GM15510 (cell line): ENCODE measurements around the gene SUCLG2.

Source experiments
- POLR2A ChIP-seq: IDR thresholded peaks from 3 replicates; pipeline ENCODE4 v1.6.1; 2011; ENCODE audit warnings: borderline replicate concordance; ENCODE audit not compliant: insufficient read length; ENCODE audit errors: extremely low read depth

SUCLG2 gene

DNA sequence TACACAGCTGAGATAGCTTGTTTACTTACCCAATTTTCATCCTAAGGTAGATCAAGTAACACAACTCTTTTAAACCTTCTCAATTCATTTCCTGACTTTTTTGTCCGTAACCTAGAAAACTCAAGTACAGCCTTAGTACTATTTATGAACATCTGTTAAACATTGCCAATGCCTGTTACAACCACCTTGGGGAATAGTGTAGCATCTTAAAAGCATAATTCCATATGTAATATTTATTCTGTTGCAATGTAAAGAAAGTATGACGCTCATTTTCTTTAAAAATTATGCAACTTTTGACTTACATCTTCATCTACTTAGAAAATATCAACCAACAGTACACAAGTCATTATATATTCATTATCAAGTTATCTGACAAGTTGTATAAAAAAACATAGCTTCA, 54.6 kb downstream of the SUCLG2 start:
- TF ChIP-seq POLR2A: no peak

DNA sequence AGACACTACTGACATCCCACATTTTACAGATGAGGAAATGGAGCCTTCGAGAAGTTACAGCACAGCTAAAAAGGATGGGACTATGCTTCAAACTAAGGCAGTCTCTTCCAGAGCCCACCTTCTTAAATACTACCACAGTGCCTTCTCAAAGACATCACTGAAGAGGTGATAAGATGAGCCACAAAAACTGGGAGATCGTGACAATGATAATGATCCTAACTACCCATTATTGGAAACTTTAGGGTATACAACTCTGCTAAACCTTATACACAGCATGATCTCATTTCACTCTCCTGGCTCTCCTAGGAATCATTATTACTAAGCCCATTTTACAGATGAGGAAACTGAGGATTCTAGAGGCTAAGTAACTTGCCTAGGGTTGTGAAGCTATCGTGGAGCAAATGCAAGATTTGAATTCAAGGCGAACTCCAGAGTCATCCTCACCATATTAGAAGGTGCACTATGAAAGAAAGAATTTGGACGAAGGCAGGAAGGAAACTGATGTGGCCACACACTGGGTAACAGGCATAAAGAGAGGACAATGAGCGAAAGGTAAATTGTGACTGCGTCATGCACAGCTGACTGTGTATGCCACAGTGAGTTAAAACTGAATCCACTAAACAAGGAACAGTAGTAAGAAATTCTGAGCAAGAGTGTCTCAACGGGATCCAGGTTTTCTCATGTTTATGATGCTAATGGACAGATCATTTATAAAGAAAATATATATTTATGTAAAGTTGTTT, 55.4 kb downstream of the SUCLG2 start:
- no peak for TF ChIP-seq POLR2A

DNA sequence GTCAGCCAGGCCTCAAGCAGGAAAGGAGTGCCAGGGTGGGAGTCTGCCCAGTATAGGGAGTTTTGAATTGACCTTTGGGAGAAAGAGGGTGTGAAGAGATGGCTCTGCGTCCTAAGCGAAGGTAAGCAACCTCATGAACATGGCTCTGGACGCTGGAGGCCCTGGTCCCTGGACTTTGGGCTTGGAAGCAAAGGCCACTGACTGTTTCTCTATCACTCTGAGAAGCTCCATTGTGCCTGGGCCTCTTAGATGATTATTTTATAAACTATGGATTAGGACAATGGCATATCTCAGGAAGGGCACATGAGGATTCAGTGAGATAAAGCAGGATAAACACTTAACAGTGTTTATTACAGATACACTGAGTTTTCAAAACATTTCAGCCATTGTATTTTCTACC, 59.0 kb downstream of the SUCLG2 start:
- no peak for TF ChIP-seq POLR2A

DNA sequence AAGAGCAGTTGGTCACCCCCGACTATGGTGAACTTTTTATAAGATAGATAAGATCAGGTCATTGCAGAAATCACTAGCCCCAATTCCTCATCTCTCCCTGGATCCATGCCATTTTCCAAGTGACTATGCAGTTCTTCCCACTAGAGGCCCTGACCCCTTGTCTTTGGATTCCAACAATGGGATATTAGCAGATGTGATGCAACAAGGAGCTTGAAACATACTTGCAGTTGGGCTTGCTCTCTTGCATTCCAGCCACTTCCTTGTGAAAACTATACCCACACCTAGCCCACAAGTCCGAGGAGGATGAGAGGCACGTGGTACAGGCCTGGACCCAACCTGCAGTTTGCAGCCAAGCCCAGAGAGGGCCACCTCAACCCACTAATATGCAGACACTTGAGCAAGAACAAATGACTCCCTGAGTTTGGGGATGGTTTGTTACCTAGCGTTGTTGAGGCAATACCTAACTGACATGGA, 60.6 kb downstream of the SUCLG2 start:
- no peak for TF ChIP-seq POLR2A

DNA sequence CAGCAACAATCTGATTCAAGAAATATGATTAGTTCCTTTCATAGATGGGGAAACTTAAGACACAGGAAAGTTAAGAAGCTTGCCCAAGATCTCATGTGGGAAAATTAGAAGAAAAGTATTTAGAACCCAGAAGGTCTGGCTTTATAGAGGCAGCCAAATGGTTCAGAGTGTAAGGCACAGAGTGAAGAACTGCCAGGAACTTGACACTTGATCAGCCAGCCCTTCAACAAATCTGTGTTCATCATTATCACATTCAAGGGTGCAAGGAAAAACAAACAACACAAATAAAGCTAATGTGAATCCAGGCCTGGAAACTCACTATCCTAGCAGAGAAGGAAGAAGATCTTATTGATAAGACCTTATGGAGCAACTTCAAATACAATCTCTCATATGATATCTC, 62.4 kb downstream of the SUCLG2 start:
- TF ChIP-seq POLR2A: no peak

DNA sequence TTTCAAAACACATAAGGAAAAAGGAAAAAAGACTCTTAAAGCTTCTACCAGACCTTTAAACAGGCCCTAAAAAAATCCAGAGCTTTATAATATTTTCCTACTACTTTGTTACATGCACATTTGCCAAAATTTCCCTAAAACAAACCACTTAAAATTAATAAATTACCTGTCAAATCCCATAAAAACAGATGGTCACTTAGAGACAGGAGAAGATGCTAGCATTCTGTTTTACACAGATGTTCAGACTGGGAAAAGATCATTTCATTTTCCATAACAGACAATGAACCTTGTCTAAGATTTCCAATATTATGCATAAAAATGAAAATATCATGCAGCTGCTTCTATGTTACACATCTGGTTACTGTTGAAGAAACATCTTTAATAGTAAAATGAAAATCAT, 66.6 kb downstream of the SUCLG2 start:
- TF ChIP-seq POLR2A: no peak

DNA sequence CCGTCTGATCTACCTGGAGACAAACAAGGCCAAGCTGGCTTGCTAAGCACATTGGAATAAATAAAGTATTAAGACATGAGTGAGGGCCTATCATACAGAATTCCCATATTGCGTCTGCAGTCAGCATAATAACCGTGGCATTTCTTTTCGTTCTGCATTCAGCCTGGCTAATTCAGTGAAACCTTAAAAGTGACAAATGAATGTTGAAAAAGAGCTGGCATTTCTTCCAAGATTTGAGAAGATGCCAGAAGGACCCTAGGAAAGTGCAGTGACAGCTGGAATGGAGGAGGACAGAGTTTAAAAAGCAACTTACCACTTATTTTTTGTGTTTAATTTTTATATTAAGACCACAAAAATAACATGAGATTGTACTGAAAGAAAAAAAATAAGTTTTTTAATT, 67.1 kb downstream of the SUCLG2 start:
- TF ChIP-seq POLR2A: no peak

DNA sequence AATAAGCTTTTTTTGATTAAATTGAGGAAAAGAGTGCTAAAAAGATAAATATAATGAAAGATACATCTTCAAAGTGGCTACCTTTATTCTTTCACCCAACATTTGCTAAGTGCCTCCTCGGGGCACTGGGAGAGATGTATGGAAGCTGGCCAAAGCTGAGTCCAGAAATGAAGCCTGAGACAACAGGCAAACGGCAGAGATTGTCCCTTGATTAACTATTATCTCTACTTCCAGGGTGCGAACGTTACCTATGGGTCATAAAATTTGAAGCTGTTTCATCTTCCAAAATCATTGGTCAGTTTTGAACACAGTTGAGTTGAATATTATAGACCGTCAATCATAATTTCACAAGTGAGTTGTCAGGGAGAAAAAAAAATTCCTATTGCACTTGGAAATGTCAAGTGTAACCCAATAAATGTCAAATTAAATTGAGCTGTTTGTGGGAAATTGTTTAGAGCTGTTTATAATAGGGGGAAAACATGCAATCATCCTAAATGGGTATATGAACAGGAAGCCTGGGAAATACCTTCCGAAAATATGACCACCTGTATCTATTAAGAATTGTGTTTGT, 73.9 kb downstream of the SUCLG2 start:
- no peak for TF ChIP-seq POLR2A

DNA sequence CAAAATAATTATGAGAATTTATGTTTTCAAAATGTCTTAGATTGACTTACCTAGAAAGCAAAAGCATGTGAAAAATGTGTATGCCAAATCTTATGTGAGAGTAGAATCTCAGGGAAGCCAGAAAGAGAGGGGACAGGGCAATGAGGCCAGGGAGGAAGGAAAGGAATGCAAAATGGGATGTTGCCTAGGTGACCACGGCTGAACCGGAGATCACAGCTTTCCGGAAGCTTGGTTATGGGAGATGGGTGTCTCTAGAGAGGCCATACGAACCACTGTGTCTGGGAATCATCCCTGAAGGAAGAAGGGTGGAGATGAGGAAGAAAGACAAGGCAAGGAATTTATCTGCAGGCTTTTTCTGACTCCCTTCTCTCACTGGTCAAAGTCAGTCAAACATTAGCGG, 76.0 kb downstream of the SUCLG2 start:
- TF ChIP-seq POLR2A: no peak

DNA sequence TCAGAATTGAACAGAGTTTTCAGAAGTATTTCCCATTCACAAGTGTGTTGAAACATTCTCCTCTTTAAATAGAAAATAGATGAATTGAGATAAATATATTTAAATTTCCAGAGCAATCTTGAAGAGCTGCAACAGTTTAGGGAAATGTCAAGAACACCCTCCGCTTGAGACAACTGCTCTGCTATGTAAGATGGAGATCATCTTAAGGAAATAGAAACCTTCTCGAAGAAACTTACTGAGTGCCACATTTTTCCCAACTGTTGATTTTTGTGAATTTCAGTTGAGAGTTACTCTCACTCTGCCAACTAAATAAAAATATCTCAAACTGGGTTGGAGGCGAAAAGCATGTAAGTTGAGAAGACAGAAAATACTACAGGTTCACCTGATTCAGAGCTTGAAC, 78.0 kb downstream of the SUCLG2 start:
- TF ChIP-seq POLR2A: no peak

DNA sequence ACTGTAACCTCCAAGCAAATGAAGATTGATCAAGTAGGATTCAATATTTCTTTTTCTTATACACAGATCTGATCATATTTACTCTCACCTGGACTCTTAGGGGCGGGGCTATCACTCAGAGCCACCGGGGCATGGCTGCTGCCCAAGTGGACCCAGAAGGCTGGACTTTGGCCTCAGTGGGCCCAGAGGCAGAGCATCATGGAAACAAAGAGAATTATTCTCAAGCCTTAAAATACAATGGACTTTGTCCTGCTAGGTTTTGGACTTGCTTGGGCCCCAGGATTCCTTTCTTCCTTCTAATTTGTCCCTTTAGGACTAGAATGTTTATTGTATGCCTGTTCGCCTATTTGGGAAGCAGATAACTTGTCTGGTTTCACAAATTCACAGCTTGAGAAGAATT, 85.1 kb downstream of the SUCLG2 start:
- no peak for TF ChIP-seq POLR2A

DNA sequence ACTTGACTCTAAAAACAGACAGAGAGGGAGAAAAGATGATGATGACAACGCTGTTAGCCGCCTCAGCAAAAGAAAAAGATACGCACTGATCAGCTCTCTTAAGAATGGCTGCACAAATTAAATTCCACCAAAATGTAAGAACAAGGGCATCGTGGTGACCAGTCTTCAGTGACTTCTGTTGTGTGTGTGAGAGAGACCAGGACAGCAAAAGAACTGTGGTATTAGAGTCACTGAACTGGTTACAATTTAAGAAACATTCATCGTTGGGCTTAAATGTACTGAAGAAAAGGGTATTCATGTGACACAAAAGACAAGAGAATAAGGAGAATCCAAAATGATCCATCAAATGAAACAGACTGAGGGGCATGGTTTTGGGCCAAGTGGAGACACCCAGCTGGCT, 86.5 kb downstream of the SUCLG2 start:
- TF ChIP-seq POLR2A: no peak

DNA sequence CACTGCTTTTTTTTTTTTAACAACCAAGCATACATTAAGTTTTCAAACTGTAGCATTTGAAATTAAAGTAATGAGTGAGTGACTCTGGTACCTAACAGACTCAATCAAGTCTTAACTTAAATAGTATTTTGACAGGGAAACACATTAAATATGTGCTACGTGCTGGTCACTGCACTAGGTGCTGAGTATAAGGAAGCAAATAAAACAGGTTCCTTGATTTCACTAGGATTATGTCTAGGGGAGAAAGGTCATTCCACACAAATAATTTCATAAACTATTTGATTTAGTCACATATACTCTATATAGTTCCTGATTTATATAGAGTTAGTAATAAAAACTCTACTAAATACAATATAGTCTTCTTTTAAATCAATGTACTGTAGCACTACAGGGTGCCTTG, 89.4 kb downstream of the SUCLG2 start:
- no peak for TF ChIP-seq POLR2A

DNA sequence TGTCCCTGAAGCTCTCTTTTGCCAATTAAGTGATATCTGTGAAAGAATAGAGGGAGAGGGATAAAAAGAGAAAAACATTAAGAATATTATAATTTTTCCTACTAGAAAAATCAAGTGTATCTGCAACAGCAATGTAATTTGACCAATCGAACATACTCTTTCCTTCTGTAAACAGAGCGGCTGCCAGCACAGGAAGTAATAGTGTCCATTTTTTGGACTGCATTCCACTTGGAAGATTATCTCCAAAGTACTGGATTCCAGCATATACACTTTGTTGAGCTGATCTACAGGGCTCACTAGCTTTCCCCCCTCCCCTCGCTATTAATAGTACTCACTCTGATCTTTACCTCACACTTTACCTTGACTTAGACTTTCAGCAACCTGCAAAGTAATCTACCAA, 90.4 kb downstream of the SUCLG2 start:
- no peak for TF ChIP-seq POLR2A

DNA sequence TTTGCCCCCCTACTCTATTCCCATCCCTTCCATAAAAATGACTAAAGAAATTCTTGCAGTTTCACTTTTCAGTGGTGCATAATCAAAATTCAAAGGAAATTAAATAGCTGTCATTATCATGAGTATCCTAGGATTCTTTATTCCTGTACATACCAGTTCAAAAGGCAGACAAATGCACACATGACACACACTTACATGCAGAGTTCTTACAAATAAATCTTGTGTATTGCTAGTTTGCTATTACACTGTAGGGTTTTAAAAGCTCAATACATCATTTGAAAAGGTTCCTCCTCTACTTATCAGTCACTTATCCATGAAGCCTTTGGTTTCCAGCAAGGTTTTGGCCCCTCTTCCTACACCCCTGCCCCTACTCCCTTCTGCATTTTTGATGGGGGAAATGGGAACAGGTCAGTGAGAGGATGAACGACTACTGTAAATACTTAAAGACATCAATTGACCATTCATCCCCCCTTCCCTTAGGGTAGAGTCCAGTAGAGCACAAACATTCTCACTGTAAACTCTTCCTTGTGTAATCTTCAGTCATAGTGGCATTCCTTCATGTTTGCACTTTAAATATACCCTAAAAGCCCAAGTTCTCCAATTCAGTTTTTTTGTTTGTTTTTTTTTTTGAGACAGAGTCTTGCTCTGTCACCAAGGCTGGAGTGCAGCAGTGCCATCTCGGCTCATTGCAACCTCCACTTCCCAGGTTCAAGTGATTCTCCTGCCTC, 92.6 kb downstream of the SUCLG2 start:
- no peak for TF ChIP-seq POLR2A

DNA sequence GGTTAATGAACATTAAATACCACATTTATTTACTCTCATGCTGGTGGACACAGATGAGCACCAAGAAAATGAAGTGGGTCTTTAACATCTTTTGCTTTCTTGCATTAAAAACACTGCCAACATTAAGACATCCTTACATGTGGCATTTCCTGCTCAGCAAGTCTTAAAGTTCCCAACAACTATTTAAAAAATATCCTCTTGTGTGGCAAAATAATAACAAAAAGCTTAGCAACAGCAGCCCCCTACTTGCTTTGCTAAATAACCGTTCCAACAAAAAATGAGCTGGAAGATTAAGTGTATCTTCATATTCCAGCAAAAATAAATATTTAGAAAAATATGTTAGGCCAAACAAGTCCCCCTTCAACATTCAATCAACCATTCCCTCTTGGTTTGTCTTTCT, 93.1 kb downstream of the SUCLG2 start:
- no peak for TF ChIP-seq POLR2A
